Left lung (tissue), 10 donors: ENCODE measurements around the gene LGALS8. TPM values are rescaled to one million over a fixed set of nuclear protein-coding genes. Genes with fewer than 3 reads are reported as not detected.

Experiments used
- ATAC-seq: fragments of 200-7000 bp; cut with Tn5 transposase; one replicate; pipeline ENCODE4 v1.9.1; 2020; ENCODE audit warnings: moderate library complexity
- DNase-seq, 4 donors: peaks; one replicate each; pipeline ENCODE4 v3.0.0-alpha.2; 2013 to 2020
- H3K27ac ChIP-seq, 2 donors: fragments of 200-600 bp; sonication (generic) in 1 of 2; one replicate each; pipeline versions ENCODE4 v1.5.0 to v1.8.0; 2020 to 2021
- H3K27me3 ChIP-seq, 2 donors: fragments of 200-600 bp; sonication (generic) in 1 of 2; one replicate each; pipeline versions ENCODE4 v1.5.0 to v1.8.0; 2020 to 2021
- H3K36me3 ChIP-seq, 2 donors: fragments of 200-600 bp; sonication (generic) in 1 of 2; one replicate each; pipeline versions ENCODE4 v1.5.0 to v1.8.0; 2020 to 2021
- H3K4me1 ChIP-seq, 2 donors: fragments of 200-600 bp; one replicate each; pipeline ENCODE4 v1.8.0; 2021
- H3K4me3 ChIP-seq, 2 donors: fragments of 200-600 bp; sonication (generic) in 1 of 2; one replicate each; pipeline versions ENCODE4 v1.5.0 to v1.8.0; 2020 to 2021; ENCODE audit warnings: mild to moderate bottlenecking in 1 of 2
- H3K9me3 ChIP-seq, 2 donors: fragments of 200-600 bp; sonication (generic) in 1 of 2; one replicate each; pipeline versions ENCODE4 v1.5.0 to v1.8.0; 2020 to 2021
- CTCF ChIP-seq, 2 donors: fragments of 200-600 bp; sonication (generic) in 1 of 2; IDR thresholded peaks; one replicate each; pipeline versions ENCODE4 v1.5.0 to v1.8.0; 2021; ENCODE audit warnings: antibody characterized with exemption in 2 of 2
- intact Hi-C, 2 donors: fragments of 100-400 bp; cut with DNase I; formaldehyde crosslinking; loops; one replicate each; pipeline versions ENCODE4 v1.11.2 to v1.14.2; 2022
- polyA plus RNA-seq, 6 donors: library from polyadenylated mRNA; unstranded; fragments of 120-200 nt; gene quantifications; one replicate each; pipeline ENCODE4 v1.2.1, GENCODE V29; 2013; ENCODE audit not compliant: insufficient read length in 6 of 6
- total RNA-seq, 2 donors: library from RNA; stranded (reverse); fragmentation: NEBNext Ultra II Directional; extraction: Animal tissue kit (Norgen Biotek cat#: 25700); gene quantifications; one replicate each; pipeline ENCODE4 v1.2.1, GENCODE V29; 2021
- donor health status: DM: no; HTN: yes; CAD: no.
- donor health status: DM: no; HTN: no; CAD: no.

LGALS8 gene
- total and polyA plus RNA-seq, 8 donors, result 64.2 to 92.8 (median 79.5) TPM

GRCh38 chr1:236509203-236509602, 14.6 kb upstream of the LGALS8 start:
- H3K4me3 ChIP-seq, result no peak overlapping the region
- DNase-seq (no peak), ATAC-seq (no peak)
- no peak for TF ChIP-seq CTCF (IDR thresholded peaks at IDR 0.05)
- H3K9me3 ChIP-seq, result no peaks in the 10 kb centered on the region
- no peak overlapping the region for H3K27ac ChIP-seq
- intact Hi-C loops, result no loop called here
- no peaks in the 10 kb centered on the region for H3K4me1 ChIP-seq
- no peaks in the 10 kb centered on the region for H3K36me3 ChIP-seq
- H3K27me3 ChIP-seq, result no peaks in the 10 kb centered on the region

- Histone ChIP-seq H3K9me3 (no peaks in the 10 kb centered on the region), H3K4me3 (no peak overlapping the region), H3K4me1 (no peaks in the 10 kb centered on the region), H3K27me3 (no peaks in the 10 kb centered on the region), H3K27ac (no peak overlapping the region), H3K36me3 (no peaks in the 10 kb centered on the region)
- intact Hi-C loops, result no loop called here
- no peak for DNase-seq
- ATAC-seq, result no peak
- no peak for TF ChIP-seq CTCF (IDR thresholded peaks at IDR 0.05)
Observed at GRCh38 chr1:236509647-236510401, 14.0 kb upstream of the LGALS8 start.

- no peak overlapping the region for H3K27ac ChIP-seq
- no peaks in the 10 kb centered on the region for H3K27me3 ChIP-seq
- DNase-seq (no peak), ATAC-seq (no peak)
- no peaks in the 10 kb centered on the region for H3K4me1 ChIP-seq
- TF ChIP-seq CTCF (IDR thresholded peaks at IDR 0.05), result no peak
- intact Hi-C loops, result no loop called here
- no peak overlapping the region for H3K4me3 ChIP-seq
- no peaks in the 10 kb centered on the region for H3K9me3 ChIP-seq
- no peaks in the 10 kb centered on the region for H3K36me3 ChIP-seq
Observed at GRCh38 chr1:236511735-236512418, 11.9 kb upstream of the LGALS8 start.

- ATAC-seq (no peak), DNase-seq (no peak)
- H3K4me1 ChIP-seq, result no peaks in the 10 kb centered on the region
- no peak for TF ChIP-seq CTCF (IDR thresholded peaks at IDR 0.05)
- H3K4me3 ChIP-seq, result no peak overlapping the region
- intact Hi-C loops, result no loop called here
- no peaks in the 10 kb centered on the region for H3K36me3 ChIP-seq
- no peaks in the 10 kb centered on the region for H3K27me3 ChIP-seq
- H3K27ac ChIP-seq, result no peak overlapping the region
- no peaks in the 10 kb centered on the region for H3K9me3 ChIP-seq
Observed at GRCh38 chr1:236514703-236515442, 8.9 kb upstream of the LGALS8 start.

- H3K36me3 ChIP-seq, result no peaks in the 10 kb centered on the region
- no peak for ATAC-seq
- no peak for TF ChIP-seq CTCF (IDR thresholded peaks at IDR 0.05)
- H3K4me1 ChIP-seq, result no peaks in the 10 kb centered on the region
- H3K4me3 ChIP-seq, result no peak overlapping the region
- no peaks in the 10 kb centered on the region for H3K9me3 ChIP-seq
- intact Hi-C loops, result no loop called here
- no peaks in the 10 kb centered on the region for H3K27me3 ChIP-seq
- H3K27ac ChIP-seq, result no peak overlapping the region
- DNase-seq, result no peak
Observed at GRCh38 chr1:236515443-236515958, 8.3 kb upstream of the LGALS8 start.
